GM21737 (cell line): ENCODE data around the gene ZNF674.
"Not testable (repeated sequence)": the region's sequence is repeated elsewhere in the genome, so short reads cannot be mapped to it uniquely, and the experiment has no call there.

Source experiments
- ATAC-seq: cut with Tn5 transposase; IDR thresholded peaks from one replicate; pipeline ENCODE4 v1.9.1; 2021; ENCODE audit warnings: mild to moderate bottlenecking, moderate library complexity; ENCODE audit not compliant: unreplicated experiment

Gene ZNF674

DNA sequence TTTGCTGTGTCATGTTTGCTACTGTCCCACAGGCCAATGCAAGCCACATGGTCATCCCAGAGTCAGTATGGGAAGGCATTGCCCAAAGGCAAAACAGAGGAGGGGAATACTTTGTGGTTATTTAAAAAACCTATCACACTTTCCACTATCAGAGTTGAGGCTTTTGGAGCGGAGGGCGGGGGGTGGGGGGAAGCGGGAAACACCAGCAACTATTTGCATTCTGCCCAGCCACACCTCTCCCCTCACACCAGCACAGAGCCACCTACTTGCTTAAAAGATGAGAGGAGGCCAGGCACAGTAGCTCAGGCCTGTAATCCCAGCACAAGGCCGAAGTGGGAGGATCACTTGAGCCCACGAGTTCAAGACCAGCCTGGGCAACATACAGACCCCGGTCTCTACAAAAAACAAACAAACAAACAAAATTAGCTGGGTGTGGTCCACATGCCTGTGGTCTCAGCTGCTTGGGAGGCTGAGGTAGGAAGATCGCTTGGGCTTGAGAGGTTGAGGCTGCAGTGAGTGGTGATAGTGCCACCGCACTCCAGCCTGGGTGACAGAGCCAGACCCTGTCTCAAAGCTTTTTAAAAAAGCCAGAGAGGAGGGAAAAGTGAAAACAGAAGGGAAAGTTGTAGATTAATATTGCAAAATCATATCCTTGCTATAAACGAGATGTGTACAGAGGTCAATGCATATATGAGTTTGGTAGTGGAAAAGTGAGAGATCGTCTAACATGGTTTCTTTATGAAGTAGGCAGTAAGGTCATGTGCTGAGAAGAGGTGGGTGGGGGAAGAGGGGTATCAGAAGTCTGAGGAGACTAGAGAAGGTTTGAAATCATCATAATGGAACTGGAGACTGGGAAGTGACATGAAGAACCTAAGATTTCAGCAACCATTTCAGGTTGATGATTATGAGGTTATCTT is 26.5 kb upstream of the ZNF674 start:
- no peak for ATAC-seq

DNA sequence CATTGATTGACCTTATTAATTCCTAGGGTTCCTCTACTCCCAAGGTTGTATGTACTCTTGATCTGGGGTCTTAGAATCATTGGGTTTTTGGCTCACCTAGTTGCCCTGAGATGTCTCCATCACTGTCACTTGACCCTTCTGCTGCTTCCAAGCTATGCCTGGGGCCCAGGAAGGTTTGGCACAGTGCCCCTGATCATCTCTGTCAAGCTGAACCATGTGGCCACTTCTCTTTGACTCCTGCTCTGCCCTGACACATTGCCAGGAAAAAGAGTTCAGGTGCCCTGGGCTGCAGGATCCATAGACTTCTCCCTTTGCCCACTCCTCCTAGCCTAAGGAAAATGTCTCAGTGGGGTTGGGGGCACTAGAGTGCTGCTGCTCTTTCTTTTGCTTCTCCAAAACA is 24.4 kb upstream of the ZNF674 start:
- ATAC-seq, result no peak

DNA sequence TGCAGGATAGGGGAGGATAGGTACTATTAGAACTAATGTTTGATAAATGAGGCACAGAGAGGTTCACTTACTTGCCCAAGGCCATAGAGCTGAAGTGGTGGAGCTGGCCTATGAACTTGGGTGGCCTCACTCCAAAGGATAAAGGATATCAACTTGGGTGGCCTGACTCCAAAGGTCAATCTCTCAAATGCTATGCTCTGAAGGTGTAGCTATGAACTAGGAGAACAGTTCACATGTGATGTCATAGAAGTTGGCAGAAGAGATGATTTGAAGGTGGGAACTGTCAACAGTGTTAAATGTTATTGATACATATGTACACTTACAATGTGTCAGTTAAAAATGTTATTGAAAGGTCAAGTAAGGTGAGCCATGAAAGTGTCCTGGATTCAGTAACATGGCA is 22.2 kb upstream of the ZNF674 start:
- no peak for ATAC-seq

DNA sequence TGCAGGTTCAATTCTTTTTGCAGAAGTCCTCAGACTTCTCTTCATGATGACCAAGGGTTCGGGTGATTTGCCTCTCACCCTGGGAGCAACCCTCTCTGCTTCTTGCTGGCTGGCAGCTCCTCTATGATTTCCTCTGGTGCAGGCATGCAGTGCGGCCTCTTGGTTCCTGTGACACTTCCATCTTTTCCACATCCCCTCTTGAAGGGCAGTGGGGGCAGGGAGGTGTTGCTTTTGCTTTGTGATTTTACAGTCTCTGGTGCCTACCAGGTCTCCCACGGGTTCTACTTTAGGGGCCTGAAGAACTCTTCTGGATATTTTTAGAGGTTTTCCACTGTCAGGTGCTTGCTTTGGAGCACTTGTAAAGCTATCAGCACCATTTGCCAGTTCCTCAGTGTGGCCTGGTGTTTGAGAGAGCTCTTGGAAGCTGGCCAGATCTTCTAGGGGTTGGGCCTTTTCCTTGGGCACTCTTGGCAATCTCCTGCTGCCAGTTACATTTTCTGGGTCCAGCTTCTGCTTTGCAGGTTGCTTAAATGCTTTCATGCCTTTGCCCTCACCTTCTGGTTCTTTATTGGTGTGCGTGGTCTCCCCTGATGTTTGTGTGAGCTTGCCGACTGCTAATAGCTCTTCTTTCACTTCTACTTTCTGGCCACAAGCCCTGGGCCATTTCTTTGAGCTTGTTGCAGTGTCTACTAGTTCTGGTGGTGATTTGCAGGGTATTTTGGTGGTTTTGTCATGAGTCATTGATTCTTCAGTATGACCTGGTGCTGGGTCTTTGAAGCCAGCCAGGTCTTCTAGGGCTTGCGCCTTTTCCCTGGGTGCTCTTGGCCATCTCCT is 16.8 kb upstream of the ZNF674 start:
- ATAC-seq, result peak; percentile 98

DNA sequence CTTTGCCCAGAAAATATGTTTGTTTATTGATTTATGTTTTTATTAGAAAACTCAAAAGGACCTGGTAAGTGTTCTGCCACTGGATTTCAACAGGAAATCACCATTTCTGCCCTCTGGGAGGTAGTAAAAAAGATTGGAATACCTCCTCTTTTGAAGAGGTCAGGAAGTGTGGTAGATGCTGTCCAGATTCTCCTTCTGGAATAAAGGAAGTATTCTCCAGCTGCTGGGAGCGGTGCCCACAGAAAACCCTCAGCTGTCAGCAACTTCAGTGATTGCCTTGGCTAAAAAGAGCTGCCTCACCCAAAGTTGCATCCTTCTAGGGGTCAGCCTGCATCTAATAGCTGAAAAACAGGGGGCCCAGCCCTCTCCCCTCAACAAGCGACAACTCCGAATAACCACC is 13.8 kb upstream of the ZNF674 start:
- no peak for ATAC-seq

DNA sequence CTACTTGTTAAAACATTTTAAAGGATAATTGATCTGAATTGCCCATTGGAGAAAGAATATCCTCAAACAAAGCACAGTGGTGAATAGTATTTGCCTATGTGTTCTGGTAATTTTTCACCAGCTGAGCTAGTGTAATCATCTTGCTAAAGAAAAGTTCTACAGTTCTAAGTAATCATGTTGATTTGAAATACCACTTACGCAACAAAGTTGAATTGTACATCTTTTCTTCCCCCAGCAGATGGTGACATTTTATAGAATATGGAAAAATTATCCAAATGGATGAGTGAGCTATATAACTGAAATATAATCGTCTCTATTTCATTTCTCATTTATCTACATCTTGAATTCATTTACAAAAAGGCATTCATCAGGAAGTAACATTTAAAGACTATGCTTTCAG is 9.7 kb upstream of the ZNF674 start:
- no peak for ATAC-seq

DNA sequence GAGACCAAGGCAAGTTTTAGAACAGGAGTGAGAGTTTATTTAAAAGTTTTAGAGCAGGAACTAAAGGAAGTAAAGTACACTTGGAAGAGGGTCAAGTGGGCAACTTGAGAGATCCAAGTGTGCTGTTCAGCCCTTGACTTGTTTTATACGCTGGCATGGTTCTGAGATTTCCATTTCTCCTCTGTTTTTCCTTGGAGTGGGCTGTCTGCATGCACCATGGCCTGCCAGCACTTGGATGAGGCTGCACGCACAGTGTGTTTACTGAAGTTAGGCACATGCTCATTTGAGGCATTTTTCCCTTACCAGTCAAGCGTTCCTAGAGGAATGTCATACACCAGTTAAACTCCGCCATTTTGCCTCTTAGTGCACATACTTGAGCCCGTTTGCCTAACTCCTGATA is 8.7 kb upstream of the ZNF674 start:
- no peak for ATAC-seq

DNA sequence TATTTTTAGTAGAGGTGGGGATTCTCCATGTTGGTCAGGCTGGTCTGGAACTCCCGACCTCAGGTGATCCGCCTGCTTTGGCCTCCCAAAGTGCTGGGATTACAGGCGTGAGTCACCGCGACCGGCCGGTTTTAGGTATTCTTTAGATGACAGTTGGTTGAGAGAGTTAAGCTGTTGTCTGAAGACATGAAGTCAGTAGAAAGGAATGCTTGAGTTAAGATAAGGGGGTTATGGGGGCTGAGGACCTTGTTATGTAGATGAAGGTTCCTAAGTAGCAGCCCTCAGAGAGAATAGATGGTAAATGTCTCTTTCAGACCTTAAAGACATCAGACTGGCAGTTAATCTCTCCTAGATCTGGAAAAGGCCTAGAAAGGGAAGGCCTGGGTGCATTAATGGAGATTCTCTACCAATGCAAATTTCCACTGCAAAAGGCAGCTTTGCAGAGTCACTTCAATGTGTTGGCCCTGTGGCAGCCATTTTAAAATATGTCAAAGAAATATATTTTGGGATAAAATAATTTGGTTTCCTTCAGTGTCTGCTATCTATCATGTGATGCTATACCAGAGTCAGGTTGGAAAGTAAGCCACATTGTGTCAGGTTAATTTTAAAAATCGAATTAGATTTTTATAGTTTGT is 6.4 kb upstream of the ZNF674 start:
- ATAC-seq, result no peak

DNA sequence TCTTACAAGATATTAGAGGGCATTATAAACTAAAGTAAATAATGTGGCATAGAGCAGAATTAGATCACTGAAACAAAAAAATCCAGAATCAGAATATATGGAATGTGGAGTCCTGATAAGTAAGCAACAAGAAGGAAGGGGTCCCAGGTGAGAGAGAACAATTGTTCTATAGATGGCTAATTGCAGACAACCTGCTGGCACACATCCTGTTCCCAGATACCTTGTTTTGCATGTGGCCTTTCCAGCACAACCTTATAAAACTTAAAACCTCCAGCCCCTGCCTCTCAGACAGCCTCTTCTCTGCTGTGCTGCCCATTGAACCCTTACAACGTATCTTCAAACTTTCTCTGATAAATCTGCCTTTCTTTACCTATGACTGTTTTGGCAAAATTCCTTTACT is 4.7 kb upstream of the ZNF674 start:
- no peak for ATAC-seq

DNA sequence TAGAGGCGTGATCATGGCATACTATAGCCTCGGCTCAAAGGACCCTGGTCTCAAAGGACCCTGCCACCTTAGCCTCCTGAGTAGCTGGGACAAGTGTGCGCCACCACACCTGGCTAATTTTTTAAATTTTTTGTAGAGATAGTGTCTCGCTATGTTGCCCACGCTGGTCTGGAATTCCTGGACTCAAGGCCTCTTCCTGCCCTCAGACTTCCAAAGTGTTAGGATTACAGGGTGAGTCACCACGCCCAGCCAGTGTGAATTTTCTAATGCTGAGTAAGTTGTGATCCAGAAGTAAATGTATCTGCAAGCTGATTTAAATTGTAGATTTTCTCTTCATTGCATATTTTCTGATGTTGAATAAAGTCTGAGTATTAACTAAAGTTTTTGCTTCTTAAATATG is 2.6 kb upstream of the ZNF674 start:
- ATAC-seq, result no peak

DNA sequence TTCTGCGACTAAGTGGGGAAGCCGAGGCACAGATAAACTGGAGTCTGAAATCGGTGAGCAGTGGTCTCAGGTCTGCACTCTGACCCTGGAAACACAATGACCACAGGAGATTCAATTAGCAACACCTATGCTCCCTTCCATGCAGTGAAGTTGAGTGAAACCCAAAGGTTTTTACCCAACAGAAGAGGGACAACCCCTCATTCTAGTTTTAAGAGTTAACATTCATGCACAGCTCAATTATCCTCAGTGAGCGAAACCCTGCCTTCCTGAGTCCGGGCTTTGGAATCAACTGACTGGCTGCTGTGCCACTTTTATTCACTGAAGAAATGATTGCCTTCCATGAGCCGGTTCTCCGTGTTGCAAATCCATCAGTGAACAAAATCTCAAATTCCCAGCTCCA is 694 bp downstream of the ZNF674 start:
- ATAC-seq, result not testable (repeated sequence)

DNA sequence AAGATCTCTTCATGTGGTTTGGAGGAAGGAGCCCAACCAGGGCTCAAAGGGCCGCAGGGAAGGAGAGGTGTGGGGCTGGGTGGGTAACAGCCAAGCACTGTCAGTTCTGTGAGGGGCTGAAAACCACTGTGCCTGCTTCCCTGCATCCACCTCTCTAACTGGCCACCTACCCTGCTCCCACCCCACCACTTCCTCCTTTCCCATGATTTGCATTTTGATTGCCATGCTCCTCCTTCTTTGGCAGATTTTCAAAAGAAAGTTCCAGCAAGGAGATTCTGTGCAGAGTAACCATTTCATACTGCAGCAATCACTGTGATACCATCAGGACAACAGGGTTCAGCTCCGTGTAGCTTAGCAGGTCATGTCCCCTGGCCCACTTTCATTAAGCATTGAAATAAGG is 1.8 kb downstream of the ZNF674 start:
- no peak for ATAC-seq

DNA sequence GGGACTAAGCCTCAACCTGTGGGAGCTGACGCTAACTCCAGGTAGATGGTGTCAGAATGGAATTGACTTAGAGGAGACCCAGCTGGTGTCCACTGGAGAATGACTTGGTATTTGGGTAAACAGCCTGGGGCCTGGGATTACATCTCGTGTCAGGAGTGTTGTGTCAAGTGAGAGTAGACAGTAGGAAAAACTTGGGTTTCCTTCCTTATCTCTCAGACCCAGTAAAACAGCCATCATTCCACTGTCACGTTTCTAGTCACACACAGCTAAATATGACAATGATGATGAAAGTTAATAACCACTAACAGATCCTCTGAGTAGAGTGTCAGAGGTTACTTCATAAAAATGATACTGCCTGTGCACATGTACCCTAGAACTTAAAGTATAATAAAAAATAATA is 13.8 kb downstream of the ZNF674 start:
- ATAC-seq, result no peak

DNA sequence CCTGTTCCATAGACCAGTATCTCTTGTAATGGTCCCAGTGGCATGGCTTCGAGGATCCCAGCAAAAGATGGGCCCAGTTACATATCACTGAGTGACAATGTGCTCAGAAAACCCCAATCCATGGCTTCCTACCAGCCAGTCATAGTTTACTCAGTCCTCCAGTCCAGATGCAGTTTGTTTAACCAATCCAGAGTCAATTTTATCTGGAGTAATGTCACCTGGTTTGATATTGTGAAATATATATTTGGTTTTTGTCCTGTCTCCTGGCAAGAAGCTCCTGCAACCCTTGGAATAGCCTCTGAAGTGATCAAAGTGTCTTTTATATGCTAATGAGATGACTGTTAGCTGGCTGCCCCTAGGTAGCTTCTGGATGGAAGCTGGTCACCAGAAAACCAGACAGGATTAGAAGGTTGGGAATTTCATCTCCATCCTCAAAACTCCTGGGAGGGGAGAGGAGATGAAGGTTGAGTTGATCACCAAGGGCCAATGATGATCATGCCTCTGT is 14.8 kb downstream of the ZNF674 start:
- ATAC-seq, result not testable (repeated sequence)

DNA sequence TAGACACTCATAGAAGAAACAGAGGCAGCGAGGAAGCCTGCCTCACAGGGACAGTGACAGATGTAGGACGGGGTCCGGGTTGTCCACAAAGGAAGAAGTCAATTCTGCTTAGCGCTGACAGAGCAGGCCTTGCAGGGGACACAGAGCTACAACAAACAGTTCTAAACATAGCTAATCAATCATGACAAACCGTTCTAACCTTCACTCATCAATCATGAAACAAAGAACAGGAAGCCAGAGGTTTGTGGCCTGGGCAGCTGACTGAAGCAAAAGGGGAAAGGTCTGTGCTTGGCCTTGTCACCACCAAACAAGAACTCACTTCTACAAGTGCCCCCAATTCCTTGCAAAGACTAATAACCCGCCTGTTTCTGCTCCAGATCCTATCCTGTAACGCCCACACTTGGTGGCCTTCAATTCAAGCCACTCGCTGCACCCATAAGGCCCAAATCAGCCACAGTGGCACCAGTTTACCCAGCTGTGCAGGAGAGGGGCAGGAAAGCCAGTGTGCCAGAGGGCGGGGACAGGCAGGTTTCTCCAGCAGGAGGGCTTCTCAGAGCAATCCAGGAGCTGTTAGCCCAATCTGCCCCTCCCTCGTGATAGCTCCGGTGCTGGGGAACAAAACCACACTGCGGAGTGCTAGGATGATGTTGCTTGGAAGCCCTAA is 15.3 kb downstream of the ZNF674 start:
- not testable (repeated sequence) for ATAC-seq

DNA sequence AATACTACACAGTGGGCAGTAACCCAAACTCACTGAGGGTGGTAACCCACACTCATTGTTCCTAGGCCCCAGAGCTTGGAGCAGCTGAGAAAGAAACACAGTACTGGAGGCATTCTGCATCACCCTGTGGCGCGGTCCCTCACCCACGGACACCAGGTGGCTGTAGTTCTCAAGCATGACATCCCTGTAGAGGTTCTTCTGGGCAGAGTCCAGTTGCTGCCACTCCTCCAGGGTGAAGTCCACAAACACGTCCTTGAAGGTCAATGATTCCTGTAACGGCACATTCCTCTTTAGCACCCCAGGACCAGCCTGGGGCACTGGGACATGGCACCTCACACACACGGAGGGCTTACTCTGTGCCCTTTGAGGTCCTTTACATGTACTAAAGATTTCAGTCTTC is 16.6 kb downstream of the ZNF674 start:
- not testable (repeated sequence) for ATAC-seq

DNA sequence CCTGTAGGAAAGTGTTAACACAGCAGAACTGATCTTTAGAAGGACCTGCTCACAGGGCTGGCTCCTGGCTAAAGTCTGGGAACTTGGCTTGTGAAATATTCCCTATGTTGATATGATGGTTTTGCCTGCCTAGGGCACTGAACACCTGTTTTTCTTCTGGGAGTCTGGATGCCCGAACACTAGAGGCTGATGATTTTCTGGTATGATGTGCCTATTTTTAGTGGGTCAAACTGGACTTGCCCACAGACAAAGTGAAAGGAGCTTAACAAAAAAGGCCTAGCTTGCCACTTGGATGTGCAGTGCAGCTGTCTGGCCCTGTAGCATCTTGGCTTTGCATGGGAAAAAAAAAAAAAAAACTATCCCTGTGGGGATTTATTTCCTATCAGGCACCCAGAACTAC is 39.1 kb downstream of the ZNF674 start:
- no peak for ATAC-seq

DNA sequence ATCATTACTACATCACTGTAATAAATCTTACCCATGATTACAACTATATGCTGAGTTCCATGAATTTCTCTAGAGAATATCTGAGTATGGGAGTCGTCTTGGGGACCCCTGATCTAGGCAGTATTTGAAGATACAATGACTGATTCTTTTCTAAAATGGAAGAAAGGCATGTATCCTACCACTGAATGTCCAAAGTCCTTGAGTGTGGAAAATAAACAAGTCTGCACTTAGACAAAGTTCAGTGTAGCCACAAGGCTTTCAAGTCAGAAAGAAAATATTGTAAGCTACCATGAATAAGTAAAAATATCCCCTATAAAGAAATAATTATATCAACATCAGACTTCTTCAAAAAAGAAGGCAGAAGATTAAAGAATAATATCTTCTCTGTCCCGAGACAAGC is 42.4 kb downstream of the ZNF674 start:
- no peak for ATAC-seq

DNA sequence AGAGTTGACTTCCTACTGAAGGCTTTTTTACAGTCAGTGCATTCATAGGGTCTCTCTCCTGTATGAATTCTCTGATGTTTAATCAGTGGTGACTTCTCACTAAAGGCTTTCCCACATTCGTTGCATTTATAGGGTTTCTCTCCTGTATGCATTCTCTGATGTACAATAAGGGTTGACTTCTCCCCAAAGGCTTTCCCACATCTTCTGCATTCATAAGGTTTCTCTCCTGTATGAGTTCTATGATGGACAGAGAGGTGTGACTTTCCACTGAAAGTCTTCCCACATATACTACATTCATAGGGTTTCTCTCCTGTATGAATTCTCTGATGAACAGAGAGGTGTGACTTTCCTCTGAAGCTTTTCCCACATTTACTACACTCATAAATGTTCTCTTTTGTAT is 45.2 kb downstream of the ZNF674 start:
- no peak for ATAC-seq

DNA sequence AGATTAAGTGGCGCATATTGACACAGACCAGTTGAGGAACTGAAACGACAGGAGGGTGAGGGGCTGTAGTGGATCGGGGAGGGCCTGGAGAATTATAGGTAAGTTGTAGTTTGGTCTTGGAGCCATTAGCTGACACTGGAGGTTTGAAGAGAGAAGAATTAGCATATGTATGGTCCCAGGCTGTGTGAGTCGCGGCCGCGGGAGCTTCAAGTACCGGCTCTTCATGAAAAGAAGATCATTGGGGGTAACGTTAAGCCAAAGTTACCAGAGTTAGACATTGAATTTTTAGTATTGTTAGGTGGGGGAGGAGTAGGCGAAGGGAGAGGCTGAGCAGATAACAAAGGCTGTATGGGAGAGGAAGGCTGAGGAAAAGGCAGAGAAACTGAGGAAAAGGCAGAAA is 56.5 kb downstream of the ZNF674 start:
- ATAC-seq, result no peak

DNA sequence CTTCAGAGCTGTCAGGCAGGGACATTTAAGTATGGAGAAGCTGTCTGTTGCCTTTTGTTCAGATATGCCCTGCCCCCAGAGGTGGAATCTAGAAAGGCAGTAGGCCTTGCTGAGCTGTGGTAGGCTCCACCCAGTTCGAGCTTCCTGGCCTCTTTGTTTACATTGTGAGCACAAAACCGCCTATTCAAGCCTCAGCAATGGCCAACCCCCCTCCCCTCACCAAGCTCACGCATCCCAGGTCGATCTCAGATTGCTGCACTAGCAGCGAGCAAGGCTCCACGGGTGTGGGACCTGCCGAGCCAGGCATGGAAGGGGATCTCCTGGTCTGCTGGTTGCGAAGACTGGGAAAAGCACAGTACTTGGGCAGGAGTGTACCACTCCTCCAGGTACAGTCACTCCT is 59.3 kb downstream of the ZNF674 start:
- ATAC-seq, result no peak
